H9 (cell line): Measurements from ENCODE around the gene NACC2. TPM values are rescaled to one million over a fixed set of nuclear protein-coding genes. Genes with fewer than 3 reads are reported as not detected.

Experiments used
- DNase-seq: peaks from one replicate; pipeline ENCODE4 v3.0.0-alpha.2; 2017
- H2AFZ ChIP-seq: one replicate; pipeline ENCODE4 v1.6.1; 2013; ENCODE audit warnings: mild to moderate bottlenecking, low read length, control low read depth, moderate library complexity
- H2AK5ac ChIP-seq: 2 replicates; pipeline ENCODE4 v1.6.1; 2013; ENCODE audit warnings: low read length, control low read depth, mixed read lengths; ENCODE audit not compliant: insufficient read length
- H2BK120ac ChIP-seq: one replicate; pipeline ENCODE4 v1.6.1; 2013; ENCODE audit warnings: low read depth, mild to moderate bottlenecking, low read length, control low read depth, inconsistent platforms; ENCODE audit not compliant: poor library complexity, severe bottlenecking
- H2BK12ac ChIP-seq: 2 replicates; pipeline ENCODE4 v1.6.1; 2013; ENCODE audit warnings: low read length, control low read depth, mixed read lengths, low read depth; ENCODE audit not compliant: insufficient read length
- H2BK15ac ChIP-seq: 2 replicates; pipeline ENCODE4 v1.6.1; 2013; ENCODE audit warnings: low read depth, low read length, control low read depth
- H2BK20ac ChIP-seq: one replicate; pipeline ENCODE4 v1.6.1; 2013; ENCODE audit warnings: low read depth, mild to moderate bottlenecking, low read length, control low read depth, inconsistent platforms; ENCODE audit not compliant: poor library complexity, severe bottlenecking
- H2BK5ac ChIP-seq: 2 replicates; pipeline ENCODE4 v1.6.1; 2013; ENCODE audit warnings: low read length, control low read depth, mixed read lengths; ENCODE audit not compliant: insufficient read length
- H3K14ac ChIP-seq: 2 replicates; pipeline ENCODE4 v1.6.1; 2013; ENCODE audit warnings: low read length, control low read depth; ENCODE audit not compliant: insufficient read depth
- H3K18ac ChIP-seq: 2 replicates; pipeline ENCODE4 v1.6.1; 2013; ENCODE audit warnings: low read depth, mild to moderate bottlenecking, mixed read lengths, low read length, control low read depth; ENCODE audit not compliant: insufficient read length
- H3K23ac ChIP-seq: 2 replicates; pipeline ENCODE4 v1.6.1; 2013; ENCODE audit warnings: low read length, control low read depth, mixed read lengths, low read depth; ENCODE audit not compliant: insufficient read length
- H3K23me2 ChIP-seq: 2 replicates; pipeline ENCODE4 v1.6.1; 2013; ENCODE audit warnings: low read depth, mild to moderate bottlenecking, mixed read lengths, low read length, control low read depth; ENCODE audit not compliant: insufficient read length, poor library complexity, severe bottlenecking
- H3K27ac ChIP-seq: 2 replicates; pipeline ENCODE4 v1.5.1; 2013; ENCODE audit warnings: low read length, control low read depth, mixed read lengths, low read depth; ENCODE audit not compliant: insufficient read length
- H3K27me3 ChIP-seq: 2 replicates; pipeline ENCODE4 v1.6.1; 2013; ENCODE audit warnings: low read length, control low read depth, inconsistent platforms; ENCODE audit not compliant: insufficient read depth
- H3K4ac ChIP-seq: 2 replicates; pipeline ENCODE4 v1.6.1; 2013; ENCODE audit warnings: low read depth, mild to moderate bottlenecking, control low read depth, inconsistent platforms, low read length, moderate library complexity
- H3K4me1 ChIP-seq: 2 replicates; pipeline ENCODE4 v1.6.1; 2013; ENCODE audit warnings: low read length, control low read depth, inconsistent platforms; ENCODE audit not compliant: insufficient read depth
- H3K4me2 ChIP-seq: 2 replicates; pipeline ENCODE4 v1.6.1; 2013; ENCODE audit warnings: low read length, control low read depth, mixed read lengths; ENCODE audit not compliant: insufficient read length, insufficient read depth
- H3K56ac ChIP-seq: 2 replicates; pipeline ENCODE4 v1.6.1; 2013; ENCODE audit warnings: low read depth, mild to moderate bottlenecking, mixed read lengths, low read length, control low read depth; ENCODE audit not compliant: insufficient read length
- H3K79me1 ChIP-seq: 2 replicates; pipeline ENCODE4 v1.6.1; 2013; ENCODE audit warnings: low read depth, mild to moderate bottlenecking, moderate library complexity, low read length, control low read depth, inconsistent platforms; ENCODE audit not compliant: insufficient read depth, poor library complexity, severe bottlenecking
- H3K79me2 ChIP-seq: 2 replicates; pipeline ENCODE4 v1.6.1; 2013; ENCODE audit warnings: low read length, control low read depth, inconsistent platforms; ENCODE audit not compliant: insufficient read depth
- H3K9ac ChIP-seq: 2 replicates; pipeline ENCODE4 v1.6.1; 2013; ENCODE audit warnings: low read length, control low read depth, mixed read lengths; ENCODE audit not compliant: insufficient read length; ENCODE audit errors: extremely low read depth
- H3K9me3 ChIP-seq: one replicate; pipeline ENCODE4 v1.6.1; 2013; ENCODE audit warnings: low read depth, low read length, inconsistent platforms; ENCODE audit not compliant: control insufficient read depth
- H3T11ph ChIP-seq: one replicate; pipeline ENCODE4 v1.6.1; 2013; ENCODE audit warnings: mild to moderate bottlenecking, low read length, control low read depth, inconsistent platforms
- H4K20me1 ChIP-seq: one replicate; pipeline ENCODE4 v1.6.1; 2013; ENCODE audit not compliant: control insufficient read depth, insufficient read length, insufficient read depth
- H4K5ac ChIP-seq: 2 replicates; pipeline ENCODE4 v1.6.1; 2013; ENCODE audit warnings: low read depth, mild to moderate bottlenecking, mixed read lengths, low read length, control low read depth; ENCODE audit not compliant: insufficient read length
- H4K8ac ChIP-seq: replicated peaks from 2 replicates; pipeline ENCODE4 v1.6.1; 2013; ENCODE audit warnings: low read length, control low read depth, mixed read lengths, low read depth; ENCODE audit not compliant: insufficient read length
- H4K91ac ChIP-seq: 2 replicates; pipeline ENCODE4 v1.6.1; 2013; ENCODE audit warnings: low read depth, mild to moderate bottlenecking, moderate library complexity, mixed read lengths, low read length, control low read depth; ENCODE audit not compliant: insufficient read length
- H3K27ac Mint-ChIP-seq, 3 experiments: 2 replicates in 2 of 3; 3 replicates in 1 of 3; pipeline ENCODE4 v1.8.0; 2020 to 2021; ENCODE audit warnings: mixed read lengths in 3 of 3, mild to moderate bottlenecking in 1 of 3, moderate library complexity in 1 of 3
- H3K27me3 Mint-ChIP-seq: 2 replicates; pipeline ENCODE4 v1.8.0; 2021; ENCODE audit warnings: low read depth, mild to moderate bottlenecking, moderate library complexity, mixed read lengths
- H3K36me3 Mint-ChIP-seq, 3 experiments: 2 replicates in 2 of 3; 3 replicates in 1 of 3; pipeline ENCODE4 v1.8.0; 2020 to 2021; ENCODE audit warnings: low read depth in 3 of 3, mixed read lengths in 3 of 3; ENCODE audit not compliant: insufficient read depth in 1 of 3
- H3K4me1 Mint-ChIP-seq, 2 experiments: 2 replicates each; pipeline ENCODE4 v1.8.0; 2020; ENCODE audit warnings: mixed read lengths in 2 of 2
- H3K4me3 Mint-ChIP-seq, 2 experiments: 2 replicates in 1 of 2; 3 replicates in 1 of 2; pipeline ENCODE4 v1.8.0; 2020 to 2021; ENCODE audit warnings: mild to moderate bottlenecking in 2 of 2, mixed read lengths in 2 of 2, moderate library complexity in 1 of 2
- H3K9me3 Mint-ChIP-seq, 2 experiments: 2 replicates in 1 of 2; 3 replicates in 1 of 2; pipeline ENCODE4 v1.8.0; 2020; ENCODE audit warnings: mild to moderate bottlenecking in 2 of 2, mixed read lengths in 2 of 2, moderate library complexity in 1 of 2
- CTCF ChIP-seq: fragments of 200-600 bp; sonication (generic); conservative IDR thresholded peaks from 3 replicates; pipeline ENCODE4 v1.8.0; 2021; ENCODE audit warnings: antibody characterized with exemption, mild to moderate bottlenecking
- WGBS: extraction: QIAGEN DNeasy Blood & Tissue Kit; methylation state at CpG from one replicate; pipeline ENCODE4 v1.1.7; 2013; ENCODE audit warnings: missing lambda C conversion rate, low lambda C conversion rate, mixed read lengths; ENCODE audit not compliant: insufficient read length; ENCODE audit errors: extremely low coverage; 5-methylcytosine and 5-hydroxymethylcytosine counted together
- total RNA-seq: library from RNA; stranded (reverse); gene quantifications from 2 replicates; pipeline ENCODE4 v1.2.1, GENCODE V29; 2021

NACC2 gene
- total RNA-seq, 1 experiment from 2014 or later: 11.5 TPM

GRCh38 chr9:136090768-136091581 lies 4.1 kb downstream of the NACC2 start:
- peak; percentile 38 for DNase-seq
- WGBS: no CpG with 5 or more reads among the region's 22 CpGs
- H3K18ac ChIP-seq: peak overlapping the region; percentile 46
- H3K4me1 Mint-ChIP-seq: peaks cover 27 to 52% of the 10 kb centered on the region in 2 experiments
- H3K23me2 ChIP-seq: peaks cover 4% of the 10 kb centered on the region
- H3K27ac ChIP-seq: no peak overlapping the region
- H2BK120ac ChIP-seq: no peak overlapping the region
- H3K4me3 Mint-ChIP-seq: no peak overlapping the region
- H3K79me2 ChIP-seq: no peaks in the 10 kb centered on the region; the same call in 1 of the 2 replicates
- H2AK5ac ChIP-seq: no peak overlapping the region
- H3K27ac Mint-ChIP-seq: no peak overlapping the region
- no peak overlapping the region for H3K56ac ChIP-seq
- H3K4ac ChIP-seq: no peak overlapping the region
- no peaks in the 10 kb centered on the region for H3K4me1 ChIP-seq
- H3K9me3 Mint-ChIP-seq: no peaks in the 10 kb centered on the region
- H3K36me3 Mint-ChIP-seq: no peaks in the 10 kb centered on the region
- H3K79me1 ChIP-seq: no peaks in the 10 kb centered on the region
- H3K23ac ChIP-seq: no peak overlapping the region
- H3K9me3 ChIP-seq: no peaks in the 10 kb centered on the region
- peaks cover 6% of the 10 kb centered on the region for H4K20me1 ChIP-seq
- no peak overlapping the region for H2AFZ ChIP-seq
- no peak overlapping the region for H2BK20ac ChIP-seq
- peak overlapping the region; percentile 20 for H4K91ac ChIP-seq
- H3K27me3 Mint-ChIP-seq: peaks cover 13% of the 10 kb centered on the region
- no peak overlapping the region for H3K9ac ChIP-seq
- H2BK15ac ChIP-seq: no peak overlapping the region
- peaks cover 2% of the 10 kb centered on the region; the same call in 1 of the 2 replicates for H3K27me3 ChIP-seq
- no peak for TF ChIP-seq CTCF
- peak overlapping the region; percentile 51; the same call in 1 of the 2 replicates for H3K14ac ChIP-seq
- H2BK5ac ChIP-seq: no peak overlapping the region
- no peak overlapping the region for H4K8ac ChIP-seq
- H3T11ph ChIP-seq: no peak overlapping the region
- H4K5ac ChIP-seq: no peak overlapping the region
- no peak overlapping the region for H3K4me2 ChIP-seq
- H2BK12ac ChIP-seq: no peak overlapping the region
